Superior temporal gyrus (tissue), 1 donor: ENCODE measurements around the gene SLC8B1.

Experiments used
- DNase-seq: peaks from one replicate; pipeline ENCODE4 v3.0.0-alpha.2; 2016; ENCODE audit errors: extremely low spot score

Gene SLC8B1

GRCh38 chr12:113334786-113335539 is at the start of gene SLC8B1:
TSS of gene SLC8B1 (minus strand) at chr12:113335109. CDS start at chr12:113332878, 2,231 bp downstream.
- DNase-seq: peak; percentile 79

GRCh38 chr12:113382206-113382605 is 47.3 kb upstream of the SLC8B1 start:
- DNase-seq: no peak

DNA sequence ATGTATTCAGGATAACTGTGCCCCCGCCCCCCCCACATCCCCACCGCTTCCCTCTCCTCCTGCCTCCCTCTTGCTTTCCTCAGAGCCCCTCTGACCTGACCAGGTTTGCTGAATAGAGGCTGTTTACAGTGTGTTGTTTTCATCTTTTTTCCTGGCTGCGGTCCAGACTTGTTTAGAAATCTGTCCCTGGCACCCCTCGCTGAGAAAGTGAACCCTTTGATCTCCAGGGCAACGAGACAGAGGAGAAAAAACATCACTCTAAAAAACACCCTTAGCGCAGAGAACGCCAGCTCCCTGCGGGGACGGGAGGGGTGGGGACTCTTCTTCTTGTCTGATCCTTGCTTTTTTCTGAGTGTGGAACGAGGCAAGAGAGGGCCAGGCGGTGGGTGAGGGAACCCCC is 46.3 kb upstream of the SLC8B1 start:
- DNase-seq: no peak

DNA sequence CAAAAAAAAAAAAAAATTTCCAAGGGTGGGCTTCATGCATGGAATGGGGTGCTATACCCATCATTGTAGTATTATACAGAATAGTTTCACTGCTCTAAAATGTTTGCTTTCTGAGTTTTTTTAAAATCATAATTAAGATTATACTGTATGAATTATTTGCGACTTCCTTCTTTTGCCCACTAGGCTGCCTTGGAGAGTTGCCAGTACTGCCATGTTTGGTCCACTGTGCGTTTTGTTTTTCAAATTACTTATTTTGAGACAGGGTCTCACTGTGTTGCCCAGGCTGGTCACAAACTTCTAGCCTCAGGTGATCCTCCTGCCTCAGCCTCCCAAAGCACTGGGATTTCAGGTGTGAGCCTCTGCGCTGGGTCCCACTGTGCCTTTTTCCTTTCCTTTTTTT is 43.4 kb upstream of the SLC8B1 start:
- DNase-seq: no peak

DNA sequence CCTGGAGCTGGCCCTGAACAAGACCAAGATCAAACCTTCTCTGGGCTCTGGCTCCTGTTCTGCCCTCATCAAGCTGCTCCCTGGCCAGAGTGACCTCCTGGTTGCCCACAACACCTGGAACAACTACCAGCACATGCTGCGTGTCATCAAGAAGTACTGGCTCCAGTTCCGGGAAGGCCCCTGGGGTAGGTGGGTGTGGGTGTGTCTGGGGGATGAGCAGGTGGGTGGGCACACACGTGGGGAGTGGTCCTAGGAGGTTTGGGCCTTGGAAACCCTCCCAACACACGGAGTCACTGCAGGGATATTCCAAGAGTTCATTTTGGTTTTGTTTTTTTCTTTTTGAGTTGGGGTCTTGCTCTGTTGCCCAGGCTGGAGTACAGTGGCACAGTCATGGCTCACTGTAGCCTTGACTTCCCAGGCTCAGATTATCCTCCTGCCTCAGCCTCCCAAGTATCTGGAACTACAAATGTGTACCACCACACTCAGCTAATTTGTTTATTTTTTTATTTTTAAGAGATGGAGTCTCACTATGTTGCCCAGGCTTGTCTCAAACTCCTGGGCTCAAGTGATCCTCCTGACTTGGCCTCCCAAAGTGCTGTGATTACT is 40.0 kb upstream of the SLC8B1 start:
- no peak for DNase-seq

GRCh38 chr12:113373969-113374368 is 39.1 kb upstream of the SLC8B1 start:
- DNase-seq: no peak

GRCh38 chr12:113373440-113373839 is 38.5 kb upstream of the SLC8B1 start:
- DNase-seq: no peak

DNA sequence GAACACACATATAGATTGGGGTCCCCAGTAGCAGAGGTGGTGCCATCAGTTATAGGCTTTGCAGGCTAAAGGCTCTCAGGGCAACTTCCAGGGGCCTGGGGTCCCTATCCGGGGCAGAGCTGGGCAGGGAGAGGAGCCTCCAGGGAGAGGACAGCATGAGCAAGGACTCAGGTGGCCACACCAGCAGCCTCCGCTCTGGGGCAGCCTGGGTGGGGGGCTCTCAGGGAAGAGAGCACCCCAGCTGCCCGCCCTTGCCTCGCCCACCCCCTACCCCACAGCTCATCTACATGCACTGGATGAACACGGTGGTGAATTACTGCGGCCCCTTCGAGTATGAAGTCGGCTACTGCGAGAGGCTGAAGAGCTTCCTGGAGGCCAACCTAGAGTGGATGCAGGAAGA is 37.5 kb upstream of the SLC8B1 start:
- DNase-seq: no peak

DNA sequence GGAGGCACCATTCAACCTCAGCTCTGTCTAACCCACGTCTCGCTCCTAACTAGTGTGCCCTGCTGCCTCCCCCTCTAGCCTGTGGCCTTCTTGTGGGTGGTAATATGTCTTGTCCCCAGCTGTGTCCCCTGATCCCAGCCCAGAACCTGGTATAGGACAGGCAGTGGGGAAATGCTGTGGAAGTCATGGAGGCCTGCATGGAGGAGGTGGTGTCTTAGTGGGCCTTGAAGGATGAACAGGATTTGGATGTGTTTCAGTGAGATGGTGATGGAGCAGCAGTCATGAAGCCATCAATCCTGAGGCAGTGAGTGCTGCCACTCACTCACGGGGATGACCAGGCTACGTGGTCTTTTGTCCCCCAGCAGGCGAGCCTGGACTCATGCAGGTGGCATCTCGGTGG is 36.9 kb upstream of the SLC8B1 start:
- DNase-seq: no peak

DNA sequence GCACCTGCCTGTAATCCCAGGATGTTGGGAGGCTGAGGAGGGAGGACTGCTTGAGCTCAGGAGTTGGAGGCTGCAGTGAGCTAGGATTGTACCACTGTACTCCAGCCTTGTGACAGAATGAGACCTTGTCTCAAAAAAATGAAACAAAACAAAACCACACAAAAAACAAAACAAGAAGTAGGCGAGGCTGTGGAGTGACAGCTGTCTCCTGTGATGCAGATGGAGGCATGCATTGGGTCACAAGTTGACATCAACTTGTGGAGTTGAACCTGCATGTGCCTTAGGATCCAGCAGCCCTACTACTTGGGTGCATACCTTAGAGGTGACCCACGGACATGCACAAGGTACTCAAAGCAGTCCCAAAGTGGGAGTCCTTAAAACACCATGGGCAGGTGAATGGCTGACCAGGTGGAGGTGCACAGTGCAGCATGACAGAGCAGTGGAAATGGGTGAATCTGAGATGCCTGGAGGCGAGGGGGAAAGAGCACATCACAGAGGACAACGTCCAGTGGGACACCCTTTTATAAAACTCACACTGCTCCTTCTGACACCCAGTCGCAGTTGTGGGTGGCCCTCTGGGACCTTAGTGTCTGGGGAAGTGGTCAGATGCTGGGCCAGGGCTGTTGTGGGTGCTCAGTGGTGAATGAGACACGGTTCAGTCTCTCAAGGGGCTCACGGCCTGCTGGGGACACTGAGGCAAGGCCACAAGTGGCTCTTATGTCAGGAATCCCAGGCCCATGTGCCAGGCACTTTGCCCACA is 36.2 kb upstream of the SLC8B1 start:
- DNase-seq: no peak

DNA sequence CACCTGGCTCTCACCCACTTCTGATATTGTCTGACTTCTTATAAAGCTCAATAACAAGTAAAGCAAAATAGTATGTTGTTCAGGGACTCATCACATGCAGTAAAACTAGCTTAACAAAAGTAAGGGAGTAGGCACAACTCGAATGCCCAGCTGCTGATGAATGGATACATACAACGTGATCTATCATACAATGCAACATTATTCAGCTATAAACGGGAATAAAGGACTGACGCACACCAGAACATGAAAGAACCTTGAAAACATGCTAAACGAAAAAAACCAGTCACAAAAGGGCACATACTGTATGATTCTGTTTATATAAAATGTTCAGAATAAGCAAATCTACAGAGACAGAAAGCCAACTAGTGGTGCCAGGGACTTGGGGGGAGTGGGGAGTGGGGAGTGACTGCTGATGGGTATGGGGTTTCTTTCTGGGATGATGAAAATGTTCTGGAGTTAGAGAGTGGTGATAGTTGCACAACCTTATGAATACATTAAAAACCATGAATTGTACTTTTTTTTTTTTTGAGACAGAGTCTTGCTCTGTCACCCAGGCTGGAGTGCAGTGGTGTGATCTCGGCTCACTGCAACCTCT is 34.6 kb upstream of the SLC8B1 start:
- peak; percentile 73 for DNase-seq

DNA sequence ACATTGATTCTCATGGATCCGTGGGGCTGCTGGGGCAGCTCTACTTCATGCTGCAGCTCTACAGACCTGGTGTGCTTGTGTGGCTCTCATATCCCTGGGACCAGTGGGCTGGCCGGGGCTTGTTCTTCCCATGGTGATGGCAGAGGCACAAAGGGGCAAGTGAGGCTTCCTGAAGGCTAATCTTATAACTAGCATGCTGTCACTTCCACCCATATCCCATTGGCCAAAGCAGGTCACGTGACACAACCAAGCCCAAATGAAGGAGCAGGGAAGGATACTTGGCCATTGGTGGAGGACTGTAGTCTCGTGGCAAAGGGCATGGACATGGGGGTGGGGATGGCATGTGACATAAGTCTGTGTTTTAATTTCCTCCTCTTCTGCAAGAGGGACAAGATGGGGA is 33.4 kb upstream of the SLC8B1 start:
- DNase-seq: no peak

- DNase-seq: no peak
These were observed 31.9 kb upstream of the SLC8B1 start for GRCh38 chr12:113366827-113367226.

DNA sequence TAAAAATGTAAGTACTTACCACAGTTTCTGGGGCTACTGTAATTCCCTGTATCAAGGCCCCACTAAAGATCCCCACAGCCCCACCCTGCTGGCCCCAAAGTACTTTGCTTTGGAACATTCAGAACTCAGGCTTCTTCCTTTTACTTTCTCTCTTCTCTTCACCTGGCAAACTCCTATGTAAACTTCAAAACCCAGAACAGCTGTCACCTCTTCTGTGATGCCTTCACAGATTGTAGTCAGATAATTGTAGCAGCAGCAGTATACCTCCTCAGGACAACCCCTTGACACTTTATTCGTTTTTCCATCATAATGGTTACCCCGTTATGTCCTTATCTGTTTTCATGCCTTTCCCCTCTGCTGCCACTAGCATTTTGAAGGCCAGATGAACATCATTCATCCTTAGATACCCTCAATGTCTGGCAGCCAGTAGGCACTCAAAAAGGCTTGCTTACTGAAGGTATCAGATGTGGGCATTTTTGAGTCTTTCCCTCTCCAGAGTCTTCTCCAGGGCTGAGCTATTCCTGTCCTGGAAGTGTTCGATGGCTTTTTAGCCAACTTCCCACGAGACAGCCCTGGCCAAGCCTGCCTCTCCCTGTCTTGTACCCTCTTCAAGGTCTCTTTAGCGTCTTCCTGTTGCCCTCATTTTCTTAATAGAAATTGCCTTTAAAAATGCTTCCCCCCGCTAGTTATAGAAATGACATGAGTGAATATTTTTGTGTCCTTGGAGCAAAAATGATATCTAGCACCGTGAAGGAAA is 30.9 kb upstream of the SLC8B1 start:
- DNase-seq: no peak

- DNase-seq: no peak
These were observed 29.8 kb upstream of the SLC8B1 start for GRCh38 chr12:113364698-113365097.

DNA sequence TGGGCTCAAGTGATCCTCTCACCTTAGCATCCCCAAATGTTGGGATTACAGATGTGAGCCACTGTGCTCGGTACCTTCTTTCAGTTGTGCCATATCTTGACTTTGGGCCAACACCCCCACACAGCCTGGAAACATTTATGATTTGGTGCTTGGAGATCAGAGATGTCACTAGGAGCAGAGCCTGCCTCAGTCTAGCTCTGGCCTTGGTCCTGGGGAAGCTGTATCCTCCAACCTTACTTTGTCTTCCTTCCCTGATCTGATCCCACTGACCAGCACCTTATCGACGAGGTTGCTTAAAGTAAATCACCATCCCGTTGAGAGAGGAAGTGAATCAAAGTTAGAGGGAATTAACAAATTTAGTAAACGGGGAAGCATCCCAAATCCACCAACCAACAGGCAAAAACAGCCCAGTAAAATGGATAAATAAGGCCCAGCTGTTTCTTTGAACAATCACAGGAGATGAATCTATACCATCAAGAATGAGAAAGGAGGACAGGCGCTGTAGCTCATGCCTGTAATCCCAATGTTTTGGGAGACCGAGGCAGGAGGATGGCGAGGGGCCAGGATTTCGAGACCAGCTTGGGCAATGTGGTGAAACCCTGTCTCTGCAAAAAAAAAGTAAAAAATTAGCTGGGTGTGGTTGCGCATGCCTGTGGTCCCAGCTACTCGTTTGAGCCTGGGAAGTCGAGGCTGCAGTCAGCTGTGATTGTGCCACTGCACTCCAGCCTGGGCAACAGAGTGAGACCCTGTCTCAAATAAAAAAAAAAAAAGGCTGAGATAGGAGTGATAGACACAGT is 26.9 kb upstream of the SLC8B1 start:
- no peak for DNase-seq

DNA sequence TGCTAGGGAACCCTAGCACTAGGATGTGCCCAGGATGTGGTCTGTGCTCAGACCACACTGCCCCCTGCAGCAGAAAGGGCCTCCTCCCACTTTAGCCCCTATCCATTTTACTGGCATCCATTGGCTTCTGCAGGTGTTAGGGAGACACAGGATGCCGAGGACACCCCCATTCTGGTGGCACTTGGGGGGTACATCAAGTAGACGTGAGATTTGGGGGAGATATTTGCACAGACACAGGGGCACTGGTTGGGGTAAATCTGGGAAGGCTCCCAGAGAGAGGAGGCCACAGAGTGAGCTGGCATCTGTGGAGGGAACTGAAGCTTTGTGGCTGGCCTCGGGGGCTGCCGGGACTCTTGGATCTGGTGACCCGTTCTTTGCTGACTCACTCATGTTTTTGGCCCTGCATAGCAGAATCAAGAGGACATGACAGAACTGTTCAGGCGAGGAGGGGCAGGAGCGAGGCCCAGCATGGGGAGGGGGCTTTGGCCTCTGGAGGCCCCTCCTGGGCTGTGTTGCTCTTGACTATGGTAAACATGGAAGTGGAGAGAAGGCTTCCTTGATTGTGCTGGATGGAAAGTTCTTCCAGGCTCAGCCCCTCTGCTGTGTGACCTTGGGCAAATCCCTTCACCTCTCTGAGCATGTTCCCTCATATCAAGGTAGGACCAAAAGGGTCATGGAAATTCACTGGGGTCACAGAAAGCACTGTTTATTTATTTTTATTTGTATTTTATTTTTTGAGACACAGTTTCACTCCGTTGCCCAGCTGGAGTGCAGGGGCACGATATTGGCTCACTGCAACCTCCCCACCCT is 25.2 kb upstream of the SLC8B1 start:
- no peak for DNase-seq

DNA sequence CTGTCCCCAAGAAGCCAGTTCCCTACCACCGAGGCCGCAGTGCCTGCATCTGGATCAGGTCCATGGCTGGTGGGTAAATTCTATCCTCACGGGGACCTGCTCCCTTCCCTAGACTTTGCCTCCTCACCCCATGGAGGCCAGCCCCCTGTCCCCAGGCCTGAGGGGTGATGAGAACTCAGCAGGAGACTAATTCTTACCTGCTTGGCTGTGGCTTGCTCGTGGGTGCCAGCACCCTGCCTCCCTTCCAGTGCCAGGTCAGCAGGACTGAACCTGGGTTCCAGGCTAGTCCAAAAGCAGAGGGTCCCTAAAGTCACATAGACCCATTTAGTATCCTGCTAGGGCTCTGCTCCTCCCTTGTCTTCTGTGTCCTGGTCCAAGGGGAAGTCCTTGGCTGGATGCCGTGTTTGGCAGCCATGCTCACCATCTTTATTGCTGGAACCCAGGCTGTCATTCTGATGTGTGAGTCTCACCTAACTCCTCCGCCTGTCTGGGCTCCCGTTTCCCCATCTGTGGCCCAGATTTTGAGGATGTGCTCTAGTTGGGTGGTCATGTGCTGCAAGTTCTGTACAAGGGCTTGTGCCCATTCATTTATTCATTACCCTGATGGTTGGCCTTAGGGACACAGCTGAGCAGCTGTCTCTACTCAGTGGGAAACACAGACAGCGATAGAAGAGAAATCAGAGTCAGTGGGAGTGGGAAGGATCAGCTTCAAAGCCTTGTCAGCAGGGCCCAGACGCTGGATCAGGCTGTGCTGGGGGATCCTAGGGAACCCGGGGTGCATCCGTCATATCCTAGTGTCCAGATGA is 24.4 kb upstream of the SLC8B1 start:
- DNase-seq: peak; percentile 87
